ENCODE results near the gene LBHD1.

DNA sequence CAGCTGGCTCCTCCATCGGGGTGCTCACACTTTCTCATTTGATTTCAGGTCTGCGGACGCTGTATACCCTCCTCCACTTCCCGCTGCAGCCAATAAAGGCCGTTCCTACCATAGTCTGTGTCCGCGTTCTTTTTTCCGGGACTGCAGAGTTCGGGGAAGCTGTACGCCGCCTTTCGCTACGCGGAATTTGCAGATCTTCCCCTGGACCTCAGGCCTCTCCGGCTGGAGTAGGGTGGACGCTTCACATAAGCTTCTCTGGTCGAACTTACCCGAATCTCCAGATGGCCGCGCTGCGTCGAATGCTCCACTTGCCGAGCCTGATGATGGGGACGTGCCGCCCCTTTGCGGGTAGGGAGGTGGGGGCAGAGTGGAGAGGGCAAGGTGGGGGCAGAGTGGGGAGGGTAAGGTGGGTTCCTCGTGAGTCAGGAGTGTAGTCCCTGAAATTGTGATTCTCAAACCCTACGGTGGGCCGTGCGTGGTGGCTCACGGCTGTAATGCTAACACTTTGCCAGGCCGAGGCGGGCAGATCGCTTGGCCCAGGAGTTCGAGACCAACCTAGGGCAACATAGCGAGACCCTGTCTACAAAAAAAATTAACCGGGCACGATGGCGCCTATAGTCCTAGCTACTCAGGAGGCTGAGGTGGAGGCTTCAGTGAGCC, 6.3 kb downstream of the LBHD1 start:
- TF ChIP-seq ZNF816 (CRISPR knock-in tag; IDR thresholded peaks at IDR 0.05; ENCODE audit: borderline replicate concordance) (no peak), HDAC2 (CRISPR knock-in tag; IDR thresholded peaks at IDR 0.05) (no peak), IRF2 (CRISPR knock-in tag; IDR thresholded peaks at IDR 0.05) (no peak), ZKSCAN1 (IDR thresholded peaks at IDR 0.05; ENCODE audit: low read length) (no peak), ISX (CRISPR knock-in tag; conservative IDR thresholded peaks at IDR 0.05) (no peak)

All from HepG2 (cell line).